HepG2 (cell line): Measurements from ENCODE around the gene TFB1M. TPM values are rescaled to one million over a fixed set of nuclear protein-coding genes. Genes with fewer than 3 reads are reported as not detected.
A peak's percentile ranks its signal among the peaks of the same experiment; 100 is the strongest.

Experiments used
- HINFP ChIP-seq: sonication (generic); formaldehyde crosslinking; IDR thresholded peaks from 2 replicates; pipeline ENCODE4 v1.4.0; 2020; ENCODE audit warnings: low read depth, mild to moderate bottlenecking, missing genetic modification reagents
- JUN ChIP-seq: sonication (generic); formaldehyde crosslinking; IDR thresholded peaks from 2 replicates; pipeline ENCODE4 v1.4.0; 2020; ENCODE audit warnings: mild to moderate bottlenecking, missing genetic modification reagents
- NCOA2 ChIP-seq: sonication (generic); formaldehyde crosslinking; IDR thresholded peaks from 2 replicates; pipeline ENCODE4 v1.8.0; 2022; ENCODE audit warnings: inconsistent platforms
- NCOR1 ChIP-seq: fragments of 200-600 bp; sonication (generic); IDR thresholded peaks from 2 replicates; pipeline ENCODE4 v1.7.0; 2017; ENCODE audit warnings: antibody characterized with exemption, low read length, borderline replicate concordance
- TFE3 ChIP-seq: IDR thresholded peaks from 2 replicates; pipeline ENCODE4 v1.6.1; 2016
- THAP11 ChIP-seq: IDR thresholded peaks from 2 replicates; pipeline ENCODE4 v1.6.1; 2016; ENCODE audit warnings: missing biosample characterization, missing genetic modification reagents
- ZHX2 ChIP-seq, 2 experiments: sonication (generic) in 1 of 2; formaldehyde crosslinking in 1 of 2; IDR thresholded peaks; 2 replicates each; pipeline versions ENCODE4 v1.6.1 to v1.9.0; 2014 to 2022; ENCODE audit warnings: antibody characterized with exemption in 1 of 2, borderline replicate concordance in 1 of 2, inconsistent platforms in 1 of 2, low read depth in 1 of 2, missing genetic modification reagents in 1 of 2
- ZNF142 ChIP-seq: sonication (generic); formaldehyde crosslinking; IDR thresholded peaks from 2 replicates; pipeline ENCODE4 v1.4.0; 2020; ENCODE audit warnings: missing genetic modification reagents
- ZNF260 ChIP-seq: sonication (generic); formaldehyde crosslinking; IDR thresholded peaks from 2 replicates; pipeline ENCODE4 v1.4.0; 2020; ENCODE audit warnings: missing genetic modification reagents, low read depth, mild to moderate bottlenecking, borderline replicate concordance
- ZNF337 ChIP-seq: sonication (generic); formaldehyde crosslinking; IDR thresholded peaks from 2 replicates; pipeline ENCODE4 v1.5.1; 2020; ENCODE audit warnings: missing genetic modification reagents, low read depth, mild to moderate bottlenecking, borderline replicate concordance
- polyA plus RNA-seq, 8 experiments: library from polyadenylated mRNA; depleted of rRNA in 3 of 8; stranded (reverse) in 7 of 8; unstranded in 1 of 8; fragments of >200 nt; fragmentation: Illumina TruSeq in 4 of 8; extraction: Trizol in 4 of 8; gene quantifications; 2 replicates each; pipeline versions ENCODE4 v1.2.1 to v1.2.3, GENCODE V29; 2011 to 2016; ENCODE audit warnings: low read depth in 4 of 8, missing spikeins in 1 of 8, mixed read lengths in 1 of 8; ENCODE audit not compliant: insufficient read depth in 1 of 8
- total RNA-seq, 5 experiments: library from RNA; depleted of rRNA; stranded (reverse); fragments of >200 nt; fragmentation: Illumina TruSeq; extraction: Trizol; gene quantifications; 2 replicates each; pipeline ENCODE4 v1.2.3, GENCODE V29; 2016; ENCODE audit warnings: low read depth in 1 of 5

TFB1M gene
- total and polyA plus RNA-seq, 2 of the 13 experiments (the other 11 are each of a cell fraction or from before 2014, with no cell fraction given) = 91.4 to 122 TPM

GRCh38 chr6:155327326-155328073 is 13.2 kb upstream of the TFB1M start (continued):
- TF ChIP-seq ZNF142 (CRISPR knock-in tag) (no peak), JUN (CRISPR knock-in tag) (no peak), ZNF260 (CRISPR knock-in tag) (no peak), HINFP (CRISPR knock-in tag) (no peak), NCOR1 (peak; percentile 30; the same call in 1 of the 2 replicates), TFE3 (CRISPR knock-in tag) (peak; percentile 28; the same call in 1 of the 2 replicates), THAP11 (CRISPR knock-in tag) (0 out of 2 replicates have a peak, but pooled peaks have one; percentile 38), ZNF337 (CRISPR knock-in tag) (no peak), NCOA2 (CRISPR knock-in tag) (peak; percentile 20; the same call in 1 of the 2 replicates), ZHX2 (IDR thresholded peaks at IDR 0.05; ENCODE audit: low read depth) (no peak), ZHX2 (CRISPR knock-in tag; IDR thresholded peaks at IDR 0.05; ENCODE audit: borderline replicate concordance) (peak; percentile 80)
